Rectal smooth muscle tissue (tissue), 1 donor: ENCODE data around the gene GPR15.

ENCODE experiments used
- H3K27ac ChIP-seq: one replicate; pipeline ENCODE4 v1.7.0; 2013; ENCODE audit warnings: low read depth, low read length, inconsistent platforms
- H3K27me3 ChIP-seq: one replicate; pipeline ENCODE4 v1.7.0; 2013; ENCODE audit warnings: low read length; ENCODE audit not compliant: control insufficient read depth, insufficient read depth
- H3K36me3 ChIP-seq: one replicate; pipeline ENCODE4 v1.7.0; 2013; ENCODE audit warnings: low read length; ENCODE audit not compliant: control insufficient read depth, insufficient read depth
- H3K4me1 ChIP-seq: one replicate; pipeline ENCODE4 v1.7.0; 2013; ENCODE audit warnings: low read length; ENCODE audit not compliant: control insufficient read depth, insufficient read depth
- H3K4me3 ChIP-seq: one replicate; pipeline ENCODE4 v1.7.0; 2013; ENCODE audit warnings: low read length
- H3K9ac ChIP-seq: one replicate; pipeline ENCODE4 v1.7.0; 2013; ENCODE audit warnings: low read length

GPR15 gene

GRCh38 chr3:98565237-98565643 lies 33.5 kb downstream of the GPR15 start:
- Histone ChIP-seq H3K4me3 (no peak overlapping the region), H3K4me1 (no peaks in the 10 kb centered on the region), H3K27ac (no peak overlapping the region), H3K9ac (no peak overlapping the region), H3K27me3 (no peaks in the 10 kb centered on the region), H3K36me3 (no peaks in the 10 kb centered on the region)

- Histone ChIP-seq H3K4me1 (no peaks in the 10 kb centered on the region), H3K9ac (no peak overlapping the region), H3K27ac (no peak overlapping the region), H3K27me3 (no peaks in the 10 kb centered on the region), H3K36me3 (no peaks in the 10 kb centered on the region), H3K4me3 (no peak overlapping the region)
Observed at GRCh38 chr3:98565843-98566242, 34.1 kb downstream of the GPR15 start.

- H3K27ac ChIP-seq = no peak overlapping the region
Observed at GRCh38 chr3:98567666-98568270, 36.0 kb downstream of the GPR15 start.

GRCh38 chr3:98568402-98568801 lies 36.6 kb downstream of the GPR15 start:
- Histone ChIP-seq H3K9ac (no peak overlapping the region), H3K27me3 (no peaks in the 10 kb centered on the region), H3K4me1 (no peaks in the 10 kb centered on the region), H3K36me3 (no peaks in the 10 kb centered on the region), H3K27ac (no peak overlapping the region), H3K4me3 (no peak overlapping the region)

More at GRCh38 chr3:98567666-98568270, 36.0 kb downstream of the GPR15 start:
- H3K9ac ChIP-seq = no peak overlapping the region
- H3K27me3 ChIP-seq = no peaks in the 10 kb centered on the region
- no peaks in the 10 kb centered on the region for H3K4me1 ChIP-seq
- no peak overlapping the region for H3K4me3 ChIP-seq
- H3K36me3 ChIP-seq = no peaks in the 10 kb centered on the region

GRCh38 chr3:98573181-98573728 lies 41.5 kb downstream of the GPR15 start:
- no peak overlapping the region for H3K27ac ChIP-seq
- H3K9ac ChIP-seq = no peak overlapping the region

GRCh38 chr3:98574132-98574531 lies 42.4 kb downstream of the GPR15 start:
- no peak overlapping the region for H3K9ac ChIP-seq
- H3K27me3 ChIP-seq = no peaks in the 10 kb centered on the region
- no peaks in the 10 kb centered on the region for H3K4me1 ChIP-seq
- no peak overlapping the region for H3K27ac ChIP-seq
- peaks cover 4% of the 10 kb centered on the region for H3K36me3 ChIP-seq
- no peak overlapping the region for H3K4me3 ChIP-seq

More at GRCh38 chr3:98573181-98573728, 41.5 kb downstream of the GPR15 start:
- H3K36me3 ChIP-seq = no peaks in the 10 kb centered on the region
- H3K27me3 ChIP-seq = no peaks in the 10 kb centered on the region
- no peak overlapping the region for H3K4me3 ChIP-seq
- no peaks in the 10 kb centered on the region for H3K4me1 ChIP-seq

- Histone ChIP-seq H3K4me3 (no peak overlapping the region), H3K4me1 (no peaks in the 10 kb centered on the region), H3K36me3 (peaks cover 12% of the 10 kb centered on the region), H3K9ac (no peak overlapping the region), H3K27ac (no peak overlapping the region), H3K27me3 (no peaks in the 10 kb centered on the region)
Observed at GRCh38 chr3:98577178-98577895, 45.6 kb downstream of the GPR15 start.

- Histone ChIP-seq H3K27ac (no peak overlapping the region), H3K27me3 (no peaks in the 10 kb centered on the region), H3K4me3 (no peak overlapping the region), H3K9ac (no peak overlapping the region), H3K36me3 (peaks cover 12% of the 10 kb centered on the region), H3K4me1 (no peaks in the 10 kb centered on the region)
Observed at GRCh38 chr3:98580401-98581386, 48.9 kb downstream of the GPR15 start.

GRCh38 chr3:98581474-98581873 lies 49.7 kb downstream of the GPR15 start:
- Histone ChIP-seq H3K36me3 (peaks cover 16% of the 10 kb centered on the region), H3K4me3 (no peak overlapping the region), H3K9ac (no peak overlapping the region)

GRCh38 chr3:98582042-98582441 lies 50.3 kb downstream of the GPR15 start:
- Histone ChIP-seq H3K4me1 (no peaks in the 10 kb centered on the region), H3K4me3 (no peak overlapping the region), H3K27me3 (no peaks in the 10 kb centered on the region), H3K9ac (no peak overlapping the region), H3K36me3 (peaks cover 16% of the 10 kb centered on the region), H3K27ac (no peak overlapping the region)

More at GRCh38 chr3:98581474-98581873, 49.7 kb downstream of the GPR15 start:
- H3K27me3 ChIP-seq = no peaks in the 10 kb centered on the region
- no peaks in the 10 kb centered on the region for H3K4me1 ChIP-seq
- H3K27ac ChIP-seq = no peak overlapping the region

GRCh38 chr3:98583766-98584165 lies 52.0 kb downstream of the GPR15 start:
- Histone ChIP-seq H3K4me3 (no peak overlapping the region), H3K4me1 (no peaks in the 10 kb centered on the region), H3K9ac (no peak overlapping the region), H3K36me3 (peaks cover 16% of the 10 kb centered on the region), H3K27ac (no peak overlapping the region), H3K27me3 (no peaks in the 10 kb centered on the region)
